Cardiac septum (tissue), 1 donor: ENCODE measurements around the gene NCDN. TPM values are rescaled to one million over a fixed set of nuclear protein-coding genes. Genes with fewer than 3 reads are reported as not detected.

Experiments used
- DNase-seq: peaks from one replicate; pipeline ENCODE4 v3.0.0-alpha.2; 2020; ENCODE audit warnings: low spot score
- intact Hi-C: fragments of 100-400 bp; cut with DNase I; formaldehyde crosslinking; loops from one replicate; pipeline ENCODE4 v1.14.0; 2022
- total RNA-seq: library from RNA; stranded (reverse); fragmentation: NEBNext Ultra II Directional; extraction: Animal tissue kit (Norgen Biotek cat#: 25700); gene quantifications from one replicate; pipeline ENCODE4 v1.2.1, GENCODE V29; 2021
- donor health status: DM: no; HTN: no; CAD: no.

Gene NCDN
- total RNA-seq, 1 donor from 2014 or later: 56.0 TPM

DNA sequence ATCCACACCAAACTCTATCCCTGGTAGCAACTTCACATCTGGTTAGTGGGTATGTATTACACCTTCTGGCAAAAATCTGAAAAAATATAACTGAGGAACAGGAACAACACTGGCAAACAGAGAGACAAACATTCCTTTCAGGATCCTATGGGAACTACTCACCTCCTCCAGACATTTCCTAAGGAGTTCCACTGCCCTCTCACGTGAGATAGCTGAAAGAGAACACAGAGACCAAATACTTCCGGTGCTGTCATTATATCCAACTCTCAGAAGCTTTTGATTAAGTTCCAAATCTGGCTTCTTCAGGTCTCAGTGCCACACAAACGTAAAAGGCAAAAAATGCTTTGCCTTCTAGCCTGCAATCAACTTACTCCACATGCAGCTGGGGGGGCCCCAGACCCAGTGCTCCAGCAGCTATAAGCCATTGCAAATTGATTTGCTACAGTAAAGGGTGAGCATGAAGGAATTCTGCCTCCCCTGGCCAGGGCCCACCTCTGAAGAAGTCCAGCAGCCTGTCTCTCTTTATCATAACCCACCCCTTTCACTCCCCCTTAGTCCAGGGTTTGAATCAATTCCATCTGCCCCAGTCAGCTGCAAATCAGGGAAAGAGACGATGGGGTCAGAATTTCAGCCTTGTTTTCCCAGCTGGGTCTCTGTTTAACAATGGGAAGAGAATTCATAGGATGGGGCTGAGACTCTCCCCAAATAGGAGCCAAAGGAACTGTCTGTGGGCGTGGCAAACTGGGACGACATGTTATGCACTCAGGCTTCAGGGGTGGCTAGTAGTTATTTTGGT is 47.7 kb downstream of the NCDN start:
- no peak for DNase-seq
- intact Hi-C loops: no loop called here

GRCh38 chr1:35605867-35606182 is 48.2 kb downstream of the NCDN start:
- no peak for DNase-seq
- intact Hi-C loops: no loop called here

DNA sequence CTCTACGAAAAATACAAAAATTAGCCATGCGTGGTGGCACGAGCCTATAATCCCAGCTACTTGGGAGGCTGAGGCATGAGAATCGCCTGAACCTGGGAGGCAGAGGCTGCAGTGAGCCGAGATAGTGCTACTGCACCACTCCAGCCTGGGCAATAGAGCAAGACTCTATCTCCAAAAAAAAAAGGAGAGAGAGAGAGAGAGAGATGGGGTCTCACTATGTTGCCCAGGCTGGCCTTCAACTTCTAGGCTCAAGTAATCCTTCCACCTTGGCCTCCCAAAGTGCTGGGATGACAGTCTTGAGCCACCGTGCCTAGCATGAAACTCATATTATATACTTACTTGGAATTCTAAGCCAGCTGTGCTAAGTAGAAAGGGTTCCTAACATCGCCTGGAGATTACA is 54.1 kb downstream of the NCDN start:
- intact Hi-C loops: no loop called here
- no peak for DNase-seq

DNA sequence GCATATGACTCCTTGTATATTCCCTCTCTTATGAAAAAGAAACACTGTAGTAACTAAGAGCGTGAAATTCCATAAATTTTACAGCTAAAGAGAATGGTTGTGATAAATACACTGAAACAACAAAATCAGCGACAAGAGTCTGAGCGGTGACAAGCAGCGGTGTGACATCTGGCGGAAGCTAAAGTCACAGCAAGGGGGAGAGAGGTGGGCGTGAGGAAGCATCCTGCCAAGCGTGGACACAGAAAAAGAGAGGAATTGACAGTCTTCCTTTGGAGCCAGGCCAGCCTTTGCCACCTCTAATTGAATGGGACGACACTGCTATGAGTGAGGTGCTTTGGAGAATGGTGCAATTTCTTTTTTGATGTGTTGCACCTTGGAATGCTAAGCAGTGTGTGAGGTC is 57.8 kb downstream of the NCDN start:
- no peak for DNase-seq
- intact Hi-C loops: no loop called here

Other genes starting within 250 kb of the NCDN start
- 84.0 TPM for gene KIAA0319L, start 396 bp upstream of the NCDN start, total RNA-seq
- gene TFAP2E, start 15.5 kb downstream of the NCDN start, total RNA-seq: 0.48 TPM
- gene PSMB2, start 83.7 kb downstream of the NCDN start, total RNA-seq: 35.6 TPM
- 11.5 TPM for gene C1orf216, start 161.1 kb downstream of the NCDN start, total RNA-seq
- 0.46 TPM for gene CLSPN, start 212.2 kb downstream of the NCDN start, total RNA-seq